ENCODE data around the gene ADSL. TPM values are rescaled to one million over a fixed set of nuclear protein-coding genes. Genes with fewer than 3 reads are reported as not detected.

ADSL gene
- total and polyA plus RNA-seq, 9 of the 15 experiments (the other 6 are each of a cell fraction or from before 2014, with no cell fraction given), result 112 to 322 (median 146) TPM

GRCh38 chr22:40429481-40429880, 83.2 kb downstream of the ADSL start:
- intact Hi-C loops (cut with micrococcal nuclease), result no loop called here
- no TSS peak for BruUV-seq (replicated peaks)
- no peak overlapping the region for H2AFZ ChIP-seq (ENCODE audit: low read depth, low read length)
- H3K4me1 ChIP-seq (replicated peaks in 1 of 2; ENCODE audit: control insufficient read depth in 2 of 2, insufficient read depth in 2 of 2, low read length in 2 of 2), result no peaks in the 10 kb centered on the region; a peak in 1 of 5 replicates
- H3K9me3 ChIP-seq (replicated peaks; ENCODE audit: control insufficient read depth, insufficient read depth, low read depth, low read length), result no peaks in the 10 kb centered on the region
- CTCF ChIA-PET (ENCODE audit: low intra/inter-chr PET ratio), result no interaction called here
- ATAC-seq (no peak), DNase-seq (ENCODE audit: extremely low read depth in 1 of 4, low spot score in 3 of 4) (no peak), FAIRE-seq (no peak)
- peaks cover 46% of the 10 kb centered on the region; the same call in 2 of the 3 replicates for H3K36me3 ChIP-seq (ENCODE audit: control insufficient read depth, insufficient read depth, low read length)
- 80% methylated on average over 2 of the region's 4 CpGs for WGBS (ENCODE audit: insufficient coverage, low coverage, missing lambda C conversion rate)
- no peak overlapping the region for H3K9ac ChIP-seq (ENCODE audit: insufficient read depth in 1 of 2, low read depth in 2 of 2, low read length in 2 of 2)
- no peaks in the 10 kb centered on the region for H3K9me1 ChIP-seq (ENCODE audit: control insufficient read depth, insufficient read depth, low read length)
- H3K4me3 ChIP-seq, result no peak overlapping the region
- H3K27me3 ChIP-seq (ENCODE audit: control insufficient read depth in 2 of 2, insufficient read depth in 2 of 2, low read length in 2 of 2), result no peaks in the 10 kb centered on the region
- POLR2A ChIA-PET, result interaction anchor here (1.2 kb wide), 1 partner anchor 13 kb away, joined by 3 read pairs; no protein-coding TSS in a partner anchor
- H3K4me2 ChIP-seq (ENCODE audit: insufficient read depth, low read length), result no peak overlapping the region
- H4K20me1 ChIP-seq (replicated peaks; ENCODE audit: control insufficient read depth, insufficient read depth, low read length), result no peaks in the 10 kb centered on the region; the same call in 1 of the 2 replicates
- TF ChIP-seq, protein P1, sequence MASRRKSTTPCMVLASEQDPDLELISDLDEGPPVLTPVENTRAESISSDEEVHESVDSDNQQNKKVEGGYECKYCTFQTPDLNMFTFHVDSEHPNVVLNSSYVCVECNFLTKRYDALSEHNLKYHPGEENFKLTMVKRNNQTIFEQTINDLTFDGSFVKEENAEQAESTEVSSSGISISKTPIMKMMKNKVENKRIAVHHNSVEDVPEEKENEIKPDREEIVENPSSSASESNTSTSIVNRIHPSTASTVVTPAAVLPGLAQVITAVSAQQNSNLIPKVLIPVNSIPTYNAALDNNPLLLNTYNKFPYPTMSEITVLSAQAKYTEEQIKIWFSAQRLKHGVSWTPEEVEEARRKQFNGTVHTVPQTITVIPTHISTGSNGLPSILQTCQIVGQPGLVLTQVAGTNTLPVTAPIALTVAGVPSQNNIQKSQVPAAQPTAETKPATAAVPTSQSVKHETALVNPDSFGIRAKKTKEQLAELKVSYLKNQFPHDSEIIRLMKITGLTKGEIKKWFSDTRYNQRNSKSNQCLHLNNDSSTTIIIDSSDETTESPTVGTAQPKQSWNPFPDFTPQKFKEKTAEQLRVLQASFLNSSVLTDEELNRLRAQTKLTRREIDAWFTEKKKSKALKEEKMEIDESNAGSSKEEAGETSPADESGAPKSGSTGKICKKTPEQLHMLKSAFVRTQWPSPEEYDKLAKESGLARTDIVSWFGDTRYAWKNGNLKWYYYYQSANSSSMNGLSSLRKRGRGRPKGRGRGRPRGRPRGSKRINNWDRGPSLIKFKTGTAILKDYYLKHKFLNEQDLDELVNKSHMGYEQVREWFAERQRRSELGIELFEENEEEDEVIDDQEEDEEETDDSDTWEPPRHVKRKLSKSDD (conservative IDR thresholded peaks at IDR 0.05; ENCODE audit: low read length), result no peak
- no peak for TF ChIP-seq GATA2 (CRISPR knock-in tag; IDR thresholded peaks at IDR 0.05)
- TF ChIP-seq CXXC5 (CRISPR knock-in tag; IDR thresholded peaks at IDR 0.05), result no peak
- TF ChIP-seq RBBP5 (IDR thresholded peaks at IDR 0.05; ENCODE audit: borderline replicate concordance, insufficient read depth, low read length, poor library complexity, severe bottlenecking), result no peak
- TF ChIP-seq HSF4 (CRISPR knock-in tag; IDR thresholded peaks at IDR 0.05; ENCODE audit: borderline replicate concordance), result no peak
- no peak for TF ChIP-seq TBL1XR1 (IDR thresholded peaks at IDR 0.05; ENCODE audit: low read length in 2 of 2)
- no peak for TF ChIP-seq ZNF140 (CRISPR knock-in tag; IDR thresholded peaks at IDR 0.05)
- TF ChIP-seq ZNF584 (CRISPR knock-in tag; IDR thresholded peaks at IDR 0.05; ENCODE audit: low read depth), result no peak
- TF ChIP-seq ZNF79 (CRISPR knock-in tag; IDR thresholded peaks at IDR 0.05; ENCODE audit: low read depth), result no peak
- TF ChIP-seq ZNF780A (CRISPR knock-in tag; IDR thresholded peaks at IDR 0.05), result no peak
- TF ChIP-seq ZNF124 (CRISPR knock-in tag; IDR thresholded peaks at IDR 0.05), result no peak
- TF ChIP-seq, protein P2, sequence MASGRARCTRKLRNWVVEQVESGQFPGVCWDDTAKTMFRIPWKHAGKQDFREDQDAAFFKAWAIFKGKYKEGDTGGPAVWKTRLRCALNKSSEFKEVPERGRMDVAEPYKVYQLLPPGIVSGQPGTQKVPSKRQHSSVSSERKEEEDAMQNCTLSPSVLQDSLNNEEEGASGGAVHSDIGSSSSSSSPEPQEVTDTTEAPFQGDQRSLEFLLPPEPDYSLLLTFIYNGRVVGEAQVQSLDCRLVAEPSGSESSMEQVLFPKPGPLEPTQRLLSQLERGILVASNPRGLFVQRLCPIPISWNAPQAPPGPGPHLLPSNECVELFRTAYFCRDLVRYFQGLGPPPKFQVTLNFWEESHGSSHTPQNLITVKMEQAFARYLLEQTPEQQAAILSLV (tag; IDR thresholded peaks at IDR 0.05), result no peak
- no peak overlapping the region for H3K27ac ChIP-seq (ENCODE audit: extremely low read depth, low read depth, low read length)
- in situ Hi-C loops (cut with MboI), result no loop called here
- no peaks in the 10 kb centered on the region for H3K79me2 ChIP-seq (ENCODE audit: control insufficient read depth, insufficient read depth, low read length)

Measured in K562 (cell line).